Measurements from ENCODE around the gene EPN2. TPM values are rescaled to one million over a fixed set of nuclear protein-coding genes. Genes with fewer than 3 reads are reported as not detected.
A peak's percentile ranks its signal among the peaks of the same experiment; 100 is the strongest.

EPN2 gene
- total RNA-seq, 4 donors from 2014 or later = 26.5 to 49.2 (median 38.9) TPM

- no peaks in the 10 kb centered on the region for H3K9me3 ChIP-seq
- peaks cover 0 to 7% (median 0%) of the 10 kb centered on the region in 4 donors for H3K36me3 ChIP-seq
- H3K4me1 ChIP-seq = peaks cover 69 to 88% (median 75%) of the 10 kb centered on the region in 4 donors
- no peak for DNase-seq (ENCODE audit: extremely low spot score)
- H3K27me3 ChIP-seq = no peaks in the 10 kb centered on the region
- intact Hi-C loops (cut with DNase I) = no loop called here
- no peak overlapping the region for H3K27ac ChIP-seq (replicated peaks in 1 of 4)
- 81% methylated on average over 5 of the region's 5 CpGs for WGBS
- no peak overlapping the region for H3K4me3 ChIP-seq
- TF ChIP-seq POLR2AphosphoS5 (IDR thresholded peaks at IDR 0.05) (no peak), POLR2A (IDR thresholded peaks at IDR 0.05; ENCODE audit: low read depth) (no peak), EP300 (IDR thresholded peaks at IDR 0.05) (no peak), CTCF (IDR thresholded peaks at IDR 0.05) (no peak)
These were observed 64.2 kb downstream of the EPN2 start for GRCh38 chr17:19301274-19301951.

GRCh38 chr17:19301973-19302372, 64.8 kb downstream of the EPN2 start:
- Histone ChIP-seq H3K27ac (replicated peaks in 1 of 4) (no peak overlapping the region), H3K27me3 (no peaks in the 10 kb centered on the region), H3K9me3 (no peaks in the 10 kb centered on the region), H3K4me1 (peaks cover 68 to 86% (median 70%) of the 10 kb centered on the region in 4 donors), H3K36me3 (peaks cover 0 to 7% (median 0%) of the 10 kb centered on the region in 4 donors), H3K4me3 (no peak overlapping the region)
- no peak for DNase-seq (ENCODE audit: extremely low spot score)
- WGBS = 97% methylated on average over 5 of the region's 9 CpGs
- intact Hi-C loops (cut with DNase I) = no loop called here
- TF ChIP-seq EP300 (IDR thresholded peaks at IDR 0.05) (no peak), POLR2AphosphoS5 (IDR thresholded peaks at IDR 0.05) (no peak), CTCF (IDR thresholded peaks at IDR 0.05) (no peak), POLR2A (IDR thresholded peaks at IDR 0.05; ENCODE audit: low read depth) (no peak)

DNA sequence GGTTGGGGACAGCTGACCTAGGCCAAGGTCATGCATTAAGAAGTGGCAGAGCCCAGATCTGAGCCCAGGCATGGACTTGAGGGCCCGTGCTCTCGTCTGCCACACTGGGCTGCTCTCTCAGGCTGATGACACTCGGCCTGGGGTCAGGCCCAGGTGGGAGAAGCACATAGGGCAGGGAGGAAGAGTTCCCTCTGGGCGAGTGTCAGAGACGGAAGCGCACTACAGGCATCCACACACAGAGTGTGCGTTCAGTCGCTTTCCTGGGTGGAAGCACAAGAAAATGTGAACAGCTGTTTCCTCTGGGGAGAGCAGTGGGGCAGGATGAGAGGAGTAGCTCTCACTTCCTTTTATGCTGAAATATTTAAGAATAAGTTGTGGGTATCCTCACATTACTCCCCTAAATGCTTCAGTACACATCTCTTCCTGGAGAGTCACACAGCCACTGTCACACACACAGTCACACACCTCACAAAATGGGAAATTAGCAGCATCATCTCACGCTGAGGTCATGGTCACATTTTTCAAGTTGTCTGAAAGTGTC, 65.7 kb downstream of the EPN2 start:
- Histone ChIP-seq H3K27ac (replicated peaks in 1 of 4) (peak overlapping the region in 2 of 4 donors; percentile 2 to 24), H3K4me1 (peaks cover 59 to 79% (median 67%) of the 10 kb centered on the region in 4 donors), H3K36me3 (peaks cover 0 to 7% (median 0%) of the 10 kb centered on the region in 4 donors), H3K27me3 (no peaks in the 10 kb centered on the region), H3K9me3 (no peaks in the 10 kb centered on the region), H3K4me3 (no peak overlapping the region)
- DNase-seq (ENCODE audit: extremely low spot score) = no peak
- TF ChIP-seq CTCF (IDR thresholded peaks at IDR 0.05) (no peak), POLR2AphosphoS5 (IDR thresholded peaks at IDR 0.05) (no peak), POLR2A (IDR thresholded peaks at IDR 0.05; ENCODE audit: low read depth) (no peak), EP300 (IDR thresholded peaks at IDR 0.05) (no peak)
- intact Hi-C loops (cut with DNase I) = no loop called here
- WGBS = 76% methylated on average over 9 of the region's 9 CpGs

DNA sequence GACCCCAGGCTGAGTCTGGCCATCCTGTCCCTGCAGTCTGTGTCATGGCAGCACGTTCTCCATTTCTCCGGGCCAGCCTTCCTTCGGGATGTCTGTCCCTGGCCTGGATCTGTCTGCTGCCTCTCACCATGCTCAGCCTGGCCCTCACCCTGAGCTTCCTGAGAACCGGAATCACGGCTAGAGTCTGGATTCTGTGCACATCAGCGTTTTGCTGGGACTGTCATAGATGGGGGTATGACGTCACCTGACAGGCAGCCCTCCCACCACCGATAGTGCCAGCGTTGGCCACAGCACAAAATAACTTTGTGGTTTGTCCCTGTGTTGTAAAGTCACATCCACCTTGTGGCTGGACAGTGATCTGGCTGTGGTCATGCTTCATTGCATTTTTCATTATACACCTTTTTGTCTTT, 66.2 kb downstream of the EPN2 start:
- H3K27me3 ChIP-seq = no peaks in the 10 kb centered on the region
- peak overlapping the region in 2 of 4 donors; percentile 2 to 24 for H3K27ac ChIP-seq (replicated peaks in 1 of 4)
- no peak overlapping the region for H3K4me3 ChIP-seq
- WGBS = 85% methylated on average over 9 of the region's 9 CpGs
- peaks cover 0 to 8% (median 0%) of the 10 kb centered on the region in 4 donors for H3K36me3 ChIP-seq
- no peak for DNase-seq (ENCODE audit: extremely low spot score)
- intact Hi-C loops (cut with DNase I) = no loop called here
- no peak for TF ChIP-seq POLR2AphosphoS5 (IDR thresholded peaks at IDR 0.05)
- TF ChIP-seq EP300 (IDR thresholded peaks at IDR 0.05) = no peak
- TF ChIP-seq CTCF (IDR thresholded peaks at IDR 0.05) = no peak
- no peak for TF ChIP-seq POLR2A (IDR thresholded peaks at IDR 0.05; ENCODE audit: low read depth)
- H3K4me1 ChIP-seq = peaks cover 54 to 73% (median 65%) of the 10 kb centered on the region in 4 donors
- no peaks in the 10 kb centered on the region for H3K9me3 ChIP-seq

All from esophagus muscularis mucosa (tissue), 4 donors.